Left hindlimb (tissue), 1 donor: Measurements from ENCODE around the gene CDKN1A.
"Not testable (repeated sequence)": the region's sequence is repeated elsewhere in the genome, so short reads cannot be mapped to it uniquely, and the experiment has no call there.

Experiments
- DNase-seq: peaks from one replicate; pipeline ENCODE4 v3.0.0-alpha.2; 2018

Gene CDKN1A

DNA sequence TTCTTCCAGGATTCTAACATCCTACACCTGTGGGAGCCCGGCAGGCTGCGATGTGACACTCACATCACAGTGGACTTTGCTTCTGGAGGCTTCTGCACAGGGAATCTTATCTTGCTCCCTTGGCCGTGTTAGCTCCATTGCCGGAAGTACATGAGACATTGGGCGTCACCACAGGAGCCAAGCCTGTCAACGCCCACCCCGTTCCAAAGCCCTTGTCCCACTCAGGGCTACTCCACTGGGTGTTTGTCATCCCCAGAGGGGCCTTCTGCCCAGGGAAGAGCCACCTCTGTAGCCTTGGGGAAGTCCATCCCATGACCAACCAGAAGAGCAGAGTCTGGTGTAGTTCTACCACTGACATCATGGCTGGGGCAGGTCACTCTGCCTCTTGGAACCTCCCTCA is 20.8 kb downstream of the CDKN1A start:
- DNase-seq: no peak

DNA sequence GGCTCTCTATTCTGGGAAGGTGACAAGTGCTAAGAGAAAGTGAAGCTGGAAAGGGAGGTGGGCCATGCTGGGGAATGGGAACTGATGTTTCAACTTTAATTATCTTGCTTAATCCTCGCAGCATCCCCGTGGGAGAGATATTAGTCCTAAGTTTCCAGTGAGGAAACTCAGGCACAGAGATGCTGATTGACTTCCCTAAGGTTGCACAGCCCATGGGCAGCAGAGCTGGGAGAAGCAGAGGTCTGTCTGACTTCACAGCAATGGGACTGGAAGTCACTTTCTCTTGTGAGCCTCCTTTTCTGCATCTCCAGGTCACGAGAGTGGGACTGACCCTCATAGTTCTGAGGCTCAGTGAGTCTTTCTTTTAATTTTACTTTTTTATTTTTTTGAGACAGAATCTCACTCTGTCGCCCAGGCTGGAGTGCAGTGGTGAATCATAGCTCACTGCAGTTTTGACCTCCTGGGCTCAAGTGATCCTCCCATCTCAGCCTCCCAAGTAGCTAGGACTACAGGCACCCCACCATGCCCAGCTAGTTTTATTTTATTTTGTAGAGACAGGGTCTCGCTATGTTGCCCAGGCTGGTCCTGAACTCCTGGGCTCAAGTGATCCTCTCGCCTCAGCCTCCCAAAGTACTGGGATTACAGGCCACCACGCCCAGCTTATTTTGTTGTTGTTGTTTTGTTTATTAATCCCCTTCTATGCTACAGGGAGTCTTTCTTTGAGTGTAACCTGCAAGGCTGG is 21.7 kb downstream of the CDKN1A start:
- no peak for DNase-seq

- no peak for DNase-seq
Observed at GRCh38 chr6:36700831-36701230, 22.3 kb downstream of the CDKN1A start.

GRCh38 chr6:36701401-36701991 is 23.0 kb downstream of the CDKN1A start:
- no peak for DNase-seq

- DNase-seq: no peak
Observed at GRCh38 chr6:36702656-36703055, 24.1 kb downstream of the CDKN1A start.

- no peak for DNase-seq
Observed at GRCh38 chr6:36703081-36703606, 24.6 kb downstream of the CDKN1A start.

DNA sequence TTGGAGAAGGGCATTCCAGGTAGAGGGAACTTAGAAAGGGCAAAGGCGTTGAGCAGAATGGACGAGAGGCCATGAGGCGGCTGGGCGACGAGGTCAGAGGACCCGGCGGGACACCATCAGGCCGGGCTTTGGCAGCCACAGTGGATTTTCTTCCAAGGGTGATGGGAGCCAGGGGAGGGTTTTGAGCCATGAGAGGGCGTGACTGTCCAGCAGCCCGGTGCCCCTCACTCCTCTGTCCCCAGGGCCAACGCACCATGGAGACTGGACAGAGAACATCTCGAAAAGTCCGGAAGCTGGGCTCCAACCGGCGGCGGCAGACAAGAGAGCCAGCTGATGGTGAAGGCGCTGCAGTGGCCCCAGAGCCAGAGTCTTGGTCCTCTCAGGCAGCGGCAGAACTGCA is 25.5 kb downstream of the CDKN1A start:
- DNase-seq: no peak

GRCh38 chr6:36704961-36705577 is 26.6 kb downstream of the CDKN1A start:
- DNase-seq: not testable (repeated sequence)

DNA sequence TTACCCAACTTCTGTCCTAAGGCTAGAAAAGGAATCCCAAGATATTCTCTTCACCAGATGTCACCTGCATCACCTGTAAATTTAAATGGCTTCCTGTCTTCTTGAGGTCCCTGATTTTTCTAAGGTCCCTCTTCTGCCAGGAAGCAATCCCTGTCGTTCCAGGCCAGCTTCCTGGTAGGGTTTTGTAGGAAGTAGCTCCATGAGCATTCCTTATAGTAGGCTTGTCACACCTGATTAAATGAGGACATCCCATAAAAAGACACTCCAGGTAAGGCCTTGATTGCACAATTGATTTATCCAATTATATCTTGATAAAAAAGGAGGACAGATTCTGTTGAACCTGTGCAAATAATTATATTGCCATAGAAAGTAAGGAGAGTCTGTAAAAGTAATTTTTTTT is 27.8 kb downstream of the CDKN1A start:
- no peak for DNase-seq

DNA sequence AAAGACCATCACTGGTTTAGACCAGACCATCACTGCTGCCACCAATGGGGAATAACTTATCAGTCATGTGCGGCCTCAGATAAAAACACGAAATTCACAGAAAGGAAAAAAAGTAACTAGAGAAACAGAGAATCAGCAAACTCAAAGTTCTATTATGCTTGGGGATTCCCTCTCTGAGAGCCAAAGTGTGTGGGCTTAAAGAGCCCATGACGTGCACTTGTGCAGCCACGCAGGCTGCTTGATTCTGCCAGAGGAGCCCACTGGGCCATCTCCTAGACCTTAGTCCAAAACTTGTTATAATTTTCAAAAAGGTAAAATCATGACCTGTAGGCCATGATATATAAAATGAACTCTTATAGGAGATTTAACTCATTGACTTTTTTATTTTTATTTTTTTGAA is 34.3 kb downstream of the CDKN1A start:
- no peak for DNase-seq

GRCh38 chr6:36713846-36714245 is 35.3 kb downstream of the CDKN1A start:
- no peak for DNase-seq

DNA sequence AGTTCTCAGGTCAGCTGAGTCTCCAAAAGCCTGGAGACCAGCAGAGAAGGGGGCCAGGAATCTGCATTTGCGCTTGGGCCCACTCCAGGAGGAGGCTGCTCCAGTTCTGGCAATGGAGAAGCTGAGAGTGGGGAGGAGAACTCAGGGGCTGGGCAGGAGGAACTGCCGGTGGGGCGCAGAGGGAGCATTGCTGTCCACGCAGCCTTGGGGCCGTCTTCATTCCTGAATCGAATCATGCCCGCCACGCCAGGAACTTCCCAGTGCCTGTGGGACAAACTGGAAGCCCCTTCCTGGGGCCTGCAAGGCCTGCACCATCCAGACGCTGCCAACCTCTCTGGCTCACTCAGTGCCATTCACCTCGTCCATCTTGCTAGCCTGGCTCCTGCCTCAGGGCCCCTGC is 36.0 kb downstream of the CDKN1A start:
- DNase-seq: no peak

GRCh38 chr6:36715469-36715868 is 37.0 kb downstream of the CDKN1A start:
- DNase-seq: no peak

- DNase-seq: no peak
Observed at GRCh38 chr6:36716476-36717093, 38.1 kb downstream of the CDKN1A start.

DNA sequence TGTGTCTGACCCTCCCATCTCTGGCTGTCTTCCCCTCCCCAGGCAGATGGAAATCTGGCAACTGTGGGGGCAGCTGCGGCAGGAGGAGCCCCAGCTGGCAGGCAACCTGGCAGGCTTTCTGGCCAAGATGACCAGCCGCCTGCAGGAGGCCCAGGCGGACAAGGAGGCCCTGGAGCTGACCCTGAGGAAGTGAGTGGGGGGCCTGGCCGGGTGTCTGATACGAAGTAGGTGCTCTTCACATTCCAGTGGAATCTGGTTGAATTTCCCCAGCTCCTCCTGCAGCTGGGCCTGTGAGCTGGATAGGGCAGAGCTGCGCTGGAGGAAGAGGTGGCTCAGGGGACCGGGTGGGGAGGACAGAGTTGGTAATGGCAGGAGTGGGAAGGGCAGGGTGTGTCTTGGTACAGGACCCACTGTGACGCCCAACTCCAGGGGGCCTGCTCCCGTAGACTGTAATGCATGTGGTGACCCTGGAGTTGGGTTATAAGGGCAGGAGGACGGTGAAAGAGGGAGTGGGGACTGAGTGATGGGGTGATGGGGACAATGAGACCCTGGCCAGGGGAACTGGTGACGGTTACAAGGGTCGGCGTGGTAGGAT is 38.8 kb downstream of the CDKN1A start:
- no peak for DNase-seq

DNA sequence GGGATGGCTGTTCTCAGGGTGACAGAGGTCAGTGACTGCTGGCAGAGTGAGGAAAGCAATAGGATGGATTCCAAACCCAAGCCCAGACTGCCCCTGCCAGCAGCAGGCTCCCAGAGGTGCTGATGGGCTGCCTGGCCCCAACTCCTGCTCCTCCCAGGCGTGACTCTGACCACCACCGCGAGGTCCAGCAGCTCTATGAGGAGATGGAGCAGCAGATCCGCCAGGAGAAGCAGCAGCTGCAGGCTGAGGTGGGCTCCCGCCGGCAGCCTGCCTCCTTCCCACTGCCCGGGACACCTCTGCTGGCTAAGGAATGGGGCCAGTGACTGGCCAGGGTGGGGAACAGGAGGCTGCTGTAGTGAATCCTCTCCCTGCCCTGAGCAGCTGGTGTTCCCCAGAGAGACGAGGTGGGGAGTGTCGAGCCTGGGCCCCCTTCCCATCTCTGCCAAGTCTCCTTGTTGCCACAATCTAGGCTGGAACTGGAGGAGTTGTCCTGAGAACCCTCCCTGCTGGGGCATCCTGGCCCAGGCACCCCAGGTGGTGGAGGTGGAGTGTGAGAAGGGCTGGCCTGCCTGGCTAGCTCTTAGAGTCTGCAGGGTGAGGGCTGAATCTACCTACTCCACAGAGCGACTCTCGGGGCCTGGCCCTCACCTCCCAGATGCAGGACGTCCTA is 39.5 kb downstream of the CDKN1A start:
- DNase-seq: no peak

DNA sequence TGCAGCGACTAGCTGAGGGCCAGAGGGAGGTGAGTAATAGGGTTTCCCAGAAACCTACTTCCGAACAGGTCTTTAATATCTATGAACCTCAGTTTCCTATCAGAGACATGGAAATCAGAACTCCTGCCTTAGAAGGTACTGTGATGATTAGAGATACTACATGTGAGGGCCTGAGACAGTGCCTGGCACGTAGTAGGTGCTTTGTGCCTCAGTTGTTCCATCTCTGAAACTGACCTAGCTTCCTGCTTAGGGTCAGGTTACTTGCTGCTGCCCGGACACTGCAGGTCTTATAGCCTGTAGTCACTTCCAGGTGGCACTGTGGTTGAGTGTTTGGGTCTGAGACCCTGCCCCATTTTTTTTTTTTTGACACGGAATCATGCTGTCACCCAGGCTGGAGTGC is 40.0 kb downstream of the CDKN1A start:
- DNase-seq: no peak

GRCh38 chr6:36719126-36719525 is 40.6 kb downstream of the CDKN1A start:
- no peak for DNase-seq

DNA sequence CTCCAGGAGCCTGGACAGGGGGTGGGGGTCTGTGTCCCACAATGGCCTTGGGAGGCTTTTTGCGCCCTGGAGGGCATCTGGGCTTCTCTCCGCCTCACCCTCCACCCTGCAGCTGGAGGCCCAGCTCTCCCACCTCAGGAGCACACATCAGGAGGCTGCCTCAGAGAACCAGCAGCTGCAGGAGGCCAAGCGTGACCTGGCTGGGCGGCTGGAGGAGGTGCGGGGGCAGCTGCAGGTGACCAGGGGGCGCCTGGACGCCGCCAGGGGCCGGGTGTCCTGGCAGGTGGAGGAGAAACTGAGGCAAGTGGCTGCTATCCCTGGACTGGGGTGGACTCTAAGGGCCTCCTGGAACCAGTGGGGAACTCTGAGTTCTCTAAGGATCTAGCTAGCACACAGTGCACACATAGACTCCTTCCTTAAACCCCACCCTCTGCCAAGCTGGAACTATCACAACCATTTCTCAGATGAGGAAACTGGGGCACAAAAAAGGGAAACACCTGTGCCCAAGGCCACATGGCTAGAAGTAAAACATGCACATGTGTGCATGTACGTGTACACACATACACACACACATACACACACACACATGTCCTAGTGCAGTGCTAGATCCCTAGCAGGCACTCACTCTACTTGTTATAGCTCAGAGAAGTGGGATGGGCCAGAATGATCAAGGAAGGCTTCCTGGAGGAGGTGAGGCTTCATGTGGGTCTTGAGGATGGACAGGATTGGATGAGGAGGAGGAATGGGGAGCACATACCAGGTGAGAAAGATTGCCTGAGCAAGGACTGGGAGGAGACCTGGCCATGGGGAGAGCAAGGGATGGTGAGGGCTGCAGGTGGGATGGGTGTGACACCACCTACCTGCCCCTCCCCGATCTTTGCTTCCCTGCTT is 42.0 kb downstream of the CDKN1A start:
- DNase-seq: no peak

DNA sequence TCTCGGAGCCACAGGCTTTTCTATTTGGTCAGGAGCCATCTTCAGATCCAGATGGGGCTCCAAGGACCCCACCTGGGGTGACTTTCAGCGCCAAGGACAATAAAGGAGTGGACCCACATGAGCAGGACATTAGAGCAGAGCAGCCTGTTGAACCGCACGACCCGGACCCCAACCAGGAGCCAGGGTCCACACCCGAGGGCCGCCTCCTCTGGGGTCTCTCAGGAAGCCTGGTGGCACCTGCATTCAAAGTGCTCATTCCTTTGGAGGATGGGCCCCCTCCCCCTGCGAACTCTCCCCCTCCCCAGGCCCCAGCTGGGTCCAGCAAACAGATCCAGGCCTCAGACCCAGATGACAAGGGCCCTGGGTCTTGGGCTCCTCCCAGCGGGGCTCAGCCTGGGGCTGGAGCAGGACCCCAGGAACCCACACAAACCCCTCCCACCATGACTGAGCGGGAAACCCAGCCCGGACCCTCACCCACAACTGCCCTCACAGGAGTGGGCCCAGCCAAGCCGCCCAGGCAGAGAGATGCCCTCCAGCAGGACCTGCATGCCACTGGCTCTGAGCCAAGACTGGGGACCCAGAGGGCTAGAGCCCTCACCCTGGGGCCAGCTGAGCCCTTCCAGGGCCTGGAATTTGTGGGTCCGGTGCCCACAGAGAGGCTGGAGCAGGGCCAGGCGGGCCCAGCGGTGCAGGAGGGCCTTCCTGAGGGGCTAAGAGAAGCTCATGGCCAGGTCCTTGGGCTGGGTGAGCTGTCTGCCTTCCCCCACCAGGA is 43.0 kb downstream of the CDKN1A start:
- no peak for DNase-seq

GRCh38 chr6:36722365-36722764 is 43.9 kb downstream of the CDKN1A start:
- DNase-seq: no peak
